Cortex of kidney (tissue), 1 donor: Measurements from ENCODE around the gene TPRG1L.
"Not testable (repeated sequence)": the region's sequence is repeated elsewhere in the genome, so short reads cannot be mapped to it uniquely, and the experiment has no call there.

ENCODE experiments used
- DNase-seq: peaks from one replicate; lab custom pipeline; 2025; lab: John Stamatoyannopoulos, UW

The TPRG1L gene

DNA sequence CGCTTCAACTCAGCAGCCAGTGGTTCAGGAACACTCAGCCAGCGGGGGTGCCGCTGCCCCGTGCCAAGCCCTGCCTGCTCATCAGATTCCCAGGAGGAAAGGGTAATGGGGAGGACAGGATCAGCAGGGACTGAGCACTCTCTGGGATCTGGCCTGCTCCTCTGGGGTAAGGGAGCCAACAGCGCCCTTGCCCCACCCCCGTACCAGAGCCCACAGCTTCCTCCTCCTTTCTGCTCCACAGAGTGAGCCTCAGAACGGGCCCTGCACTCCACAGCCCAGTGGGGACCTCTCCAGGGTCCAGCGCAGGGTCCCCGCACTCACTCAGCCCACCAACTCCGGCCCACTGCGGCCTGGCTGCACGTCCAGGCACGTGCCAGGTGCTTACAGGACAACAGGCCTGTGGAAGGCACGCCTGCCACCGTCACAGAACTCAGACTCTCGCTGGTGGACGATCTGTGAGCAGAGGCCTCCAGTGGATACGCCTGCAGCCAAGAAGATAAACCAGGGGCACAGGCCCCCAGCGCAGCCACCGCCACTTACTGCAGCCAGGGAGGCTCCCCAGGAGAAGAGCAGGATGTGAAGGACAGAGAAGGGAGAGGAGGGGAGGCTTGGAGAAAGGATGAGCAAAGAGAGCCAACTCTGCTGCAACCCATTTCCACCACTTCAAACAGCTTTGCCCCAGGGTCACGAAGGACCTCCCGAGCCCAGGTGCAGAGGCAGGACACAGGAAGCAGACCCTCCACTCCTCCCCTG lies 15.6 kb upstream of the TPRG1L start:
- DNase-seq = no peak

DNA sequence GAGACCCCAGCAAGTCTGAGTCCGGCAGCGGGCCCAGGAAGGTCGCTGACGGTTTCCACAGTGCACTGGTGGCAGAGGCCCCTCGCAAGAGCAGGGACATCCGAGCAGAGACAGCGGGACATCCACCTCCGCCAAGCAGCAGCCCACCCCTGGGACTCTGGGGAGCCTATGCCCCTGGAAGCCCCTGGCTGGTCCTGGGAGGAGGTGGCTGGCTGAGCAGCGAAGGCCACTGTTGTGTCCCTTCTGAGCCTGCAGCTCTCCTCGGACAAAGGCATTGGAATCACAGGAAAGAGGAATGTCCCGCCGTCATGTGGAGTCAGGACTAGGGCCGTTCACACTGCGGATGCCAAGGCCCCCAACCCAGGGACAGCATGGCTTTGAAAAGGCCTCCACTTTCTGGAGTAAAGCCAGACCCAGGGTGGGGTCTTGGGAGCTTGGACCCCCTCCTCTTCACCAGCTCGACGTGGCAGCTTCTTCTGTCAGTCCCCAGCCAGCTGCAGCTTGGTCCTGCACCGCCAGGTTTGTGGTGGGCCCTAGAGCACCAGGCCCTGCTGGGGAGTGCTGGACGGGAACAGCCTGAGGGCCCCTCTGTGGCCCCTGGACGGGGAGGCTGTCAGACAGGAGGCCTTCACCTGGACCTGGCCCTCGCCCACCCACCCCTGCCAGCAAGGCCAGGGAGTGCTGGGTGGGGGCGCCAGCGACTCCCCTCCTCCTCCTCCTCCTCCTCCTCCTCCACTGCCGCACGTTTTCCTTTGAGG lies 14.9 kb upstream of the TPRG1L start:
- DNase-seq = no peak

DNA sequence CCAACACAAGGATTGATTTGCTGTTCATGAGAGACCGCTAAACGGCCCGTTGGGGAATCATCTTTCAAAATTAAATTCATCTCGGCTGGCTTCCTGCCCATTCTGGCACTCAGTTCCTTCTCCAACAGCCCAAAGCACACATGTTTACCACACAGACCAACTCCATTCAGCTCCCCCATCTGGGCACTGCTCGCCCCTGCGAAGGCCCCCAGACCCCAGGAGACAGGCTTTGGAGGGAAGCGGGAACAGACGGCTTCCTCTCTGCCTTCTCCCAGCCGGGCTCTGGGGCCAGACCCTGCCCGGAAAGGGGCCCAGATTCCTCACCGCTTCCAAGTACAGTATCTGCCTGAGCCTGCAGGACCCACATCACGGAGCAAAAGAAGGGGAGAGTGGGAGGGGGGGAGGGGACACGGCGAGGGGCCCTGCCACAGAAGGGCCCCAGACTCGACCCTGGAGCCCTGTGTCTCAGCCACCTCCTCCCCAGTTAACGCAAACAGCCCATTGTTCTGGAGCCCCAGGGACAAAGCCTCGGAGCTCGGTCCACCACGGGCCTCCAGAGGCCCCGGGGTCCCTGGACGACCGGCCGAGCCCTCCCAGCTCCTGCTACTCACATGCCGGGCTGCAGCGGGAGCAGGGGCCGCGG lies 14.2 kb upstream of the TPRG1L start:
- DNase-seq = no peak

DNA sequence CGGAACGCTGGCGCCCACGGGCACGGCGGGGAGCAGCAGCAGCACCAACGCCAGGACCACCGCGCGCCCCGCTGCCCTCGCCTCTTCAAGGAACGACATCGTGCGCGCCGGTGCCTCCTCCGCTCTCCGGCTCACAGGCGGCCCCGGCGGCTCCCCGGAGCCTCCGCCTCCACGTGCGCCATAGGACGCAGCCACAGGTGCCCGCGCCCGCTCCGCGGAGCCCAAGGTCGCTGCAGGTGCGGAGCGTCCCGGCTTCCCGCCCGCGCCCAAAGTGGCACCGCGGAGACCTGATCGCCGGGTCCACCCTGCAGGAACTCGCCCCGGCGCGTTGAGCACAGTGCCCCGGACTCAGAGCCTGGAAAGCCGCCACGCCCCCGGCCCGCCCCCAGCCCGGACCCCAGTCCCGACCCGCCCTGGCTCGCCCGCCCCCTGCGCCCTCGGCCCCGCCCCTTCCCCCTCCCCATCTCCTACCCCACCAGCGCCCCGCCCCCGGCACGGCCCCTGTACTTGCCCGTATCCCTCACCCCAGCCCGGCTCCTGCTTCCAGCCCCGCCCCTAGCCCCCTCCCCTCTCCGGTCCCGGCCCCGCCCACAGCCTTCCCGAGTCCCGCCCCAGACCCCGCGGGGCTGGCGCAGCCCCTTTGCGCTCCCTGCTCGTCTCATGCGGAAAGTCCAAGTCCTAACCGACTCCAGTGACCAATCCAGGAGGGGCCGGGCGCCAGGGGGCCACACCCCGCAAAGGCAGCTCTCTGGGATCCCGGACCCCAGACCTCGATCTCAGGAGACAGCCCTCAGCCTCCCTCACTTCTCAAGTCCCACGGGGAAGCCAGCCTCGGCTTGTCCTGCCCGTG lies 13.4 kb upstream of the TPRG1L start, which contains the start of gene MEGF6:
TSS of gene MEGF6 (minus strand) at position 339 of the 850 bp plus-strand sequence. CDS start at position 99, 240 bp downstream.
- no peak for DNase-seq

DNA sequence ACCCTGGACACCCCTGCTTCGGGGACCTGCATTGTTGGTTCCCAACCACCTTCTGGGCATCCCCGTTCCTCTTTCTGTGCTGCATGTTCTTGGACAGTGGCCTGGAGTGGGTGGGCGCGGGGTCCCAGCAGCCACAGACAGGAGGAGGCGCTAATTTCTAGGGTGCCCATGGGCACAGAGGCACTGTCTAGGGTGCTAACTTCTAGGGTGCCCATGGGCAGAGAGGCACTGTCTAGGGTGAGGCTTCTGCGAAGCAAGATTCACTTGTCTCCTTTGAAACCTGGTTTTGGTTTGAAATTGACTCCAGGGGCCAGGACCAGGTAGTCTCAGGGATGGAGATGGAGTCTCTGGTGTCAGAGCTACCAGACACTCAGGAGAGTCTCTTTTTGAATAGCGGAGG lies 12.7 kb upstream of the TPRG1L start:
- no peak for DNase-seq

DNA sequence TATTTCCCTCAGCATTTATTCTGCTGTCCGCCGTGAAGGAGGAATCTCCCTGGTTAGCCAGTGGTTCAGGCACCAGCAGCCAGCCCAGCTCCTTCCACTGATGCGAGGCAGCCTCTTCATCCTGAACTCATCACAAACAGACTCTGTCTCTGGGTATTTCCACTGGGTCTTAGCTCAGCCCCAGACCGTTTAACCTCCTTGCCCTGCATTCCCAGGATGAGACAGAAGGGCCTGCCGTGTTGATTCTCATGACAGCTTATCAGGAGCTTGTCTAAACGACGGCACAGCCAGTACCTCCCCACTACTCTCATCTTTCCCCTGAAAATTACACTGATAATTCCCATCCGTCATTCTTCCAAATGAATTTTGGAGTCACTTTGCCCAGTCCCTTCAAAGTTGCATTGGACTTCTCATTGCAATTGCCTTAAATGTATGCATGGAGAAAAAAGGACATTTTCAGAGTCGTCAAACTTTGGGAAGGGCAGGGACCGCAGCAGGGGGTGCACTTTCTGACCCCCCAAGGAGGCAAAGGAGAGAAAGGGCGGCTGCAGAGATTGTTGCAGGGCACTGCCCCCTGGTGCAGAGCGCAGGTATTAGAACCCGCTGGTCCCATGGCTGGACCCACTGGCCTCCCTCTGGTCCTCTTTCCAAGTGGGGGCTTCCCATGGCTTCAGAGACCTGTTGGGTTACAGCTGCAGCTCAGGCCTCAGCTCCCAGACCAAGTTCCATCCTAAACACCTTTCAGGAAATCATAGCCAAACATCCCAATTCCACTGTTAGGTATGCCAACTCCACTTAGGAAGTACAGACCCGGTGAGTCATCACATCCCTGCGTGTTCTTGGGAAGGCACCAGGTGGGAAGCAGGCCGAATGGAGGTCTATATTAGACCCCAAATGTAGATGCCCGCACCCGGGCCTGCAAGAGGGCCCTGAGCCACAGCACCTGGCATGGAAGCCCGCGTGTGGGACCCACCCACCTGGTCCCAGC lies 9.8 kb upstream of the TPRG1L start:
- DNase-seq = no peak

DNA sequence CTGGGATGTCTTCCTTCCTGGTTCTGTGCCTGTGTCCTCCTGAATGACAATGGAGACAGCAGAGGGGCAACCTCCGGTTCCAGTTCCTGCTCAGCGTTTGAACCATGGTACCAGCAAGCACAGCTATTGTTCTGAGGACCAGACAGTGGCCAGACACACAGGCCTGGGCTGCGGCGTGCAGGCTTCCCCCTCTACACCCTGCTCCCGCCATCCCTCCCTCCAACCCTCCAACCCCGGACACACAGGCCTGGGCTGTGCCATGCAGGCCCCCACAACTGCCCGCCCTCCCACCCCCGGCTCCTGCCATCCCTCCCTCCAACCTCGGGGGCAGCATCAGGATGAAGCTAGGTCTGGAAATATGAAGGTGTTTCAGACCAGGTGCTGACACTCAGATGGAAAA lies 8.0 kb upstream of the TPRG1L start:
- DNase-seq = no peak

DNA sequence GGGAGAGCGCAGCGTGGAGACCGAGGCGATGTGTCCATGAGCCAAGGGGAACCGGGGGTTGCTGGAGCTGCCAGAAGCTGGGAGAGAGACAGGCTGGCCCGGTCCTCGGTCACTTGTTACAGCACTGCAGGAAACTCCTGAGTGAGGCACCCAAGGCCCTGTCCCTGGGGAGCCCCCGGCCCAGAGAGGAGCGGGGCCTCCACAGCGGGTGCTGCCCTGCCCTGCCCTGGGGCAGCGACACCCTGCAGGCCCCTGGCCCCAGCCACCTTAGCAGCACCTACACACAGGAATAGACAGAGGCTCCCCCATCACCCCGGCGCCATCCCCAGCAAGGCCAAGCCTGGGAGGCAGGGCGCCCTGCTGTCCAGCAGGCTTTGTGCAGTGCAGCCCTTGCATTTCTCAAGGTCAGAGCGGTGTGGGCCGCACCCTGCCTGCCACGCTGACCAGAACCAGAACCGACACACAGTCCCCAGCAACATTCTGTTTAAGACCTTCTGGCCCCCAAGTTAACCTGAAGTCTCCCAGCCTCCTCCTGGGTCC lies 6.9 kb upstream of the TPRG1L start:
- DNase-seq = no peak

DNA sequence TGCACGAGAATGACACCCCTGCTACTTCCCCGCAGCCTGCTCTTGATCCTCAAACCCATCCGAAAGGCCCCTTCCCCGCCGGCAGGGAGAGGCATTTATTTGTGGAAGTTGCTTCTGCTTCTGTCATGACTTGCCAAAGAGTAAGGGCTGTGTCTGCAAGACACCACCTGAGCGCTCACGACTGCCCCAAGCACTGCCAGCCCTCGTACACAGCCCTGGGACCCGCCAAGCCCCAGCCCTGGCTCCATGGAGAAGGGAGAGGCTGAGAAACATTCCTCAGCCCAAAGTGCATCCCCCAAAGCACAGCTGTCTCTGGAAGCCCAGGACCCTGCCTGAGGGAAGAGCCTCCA lies 6.3 kb upstream of the TPRG1L start:
- DNase-seq = no peak

DNA sequence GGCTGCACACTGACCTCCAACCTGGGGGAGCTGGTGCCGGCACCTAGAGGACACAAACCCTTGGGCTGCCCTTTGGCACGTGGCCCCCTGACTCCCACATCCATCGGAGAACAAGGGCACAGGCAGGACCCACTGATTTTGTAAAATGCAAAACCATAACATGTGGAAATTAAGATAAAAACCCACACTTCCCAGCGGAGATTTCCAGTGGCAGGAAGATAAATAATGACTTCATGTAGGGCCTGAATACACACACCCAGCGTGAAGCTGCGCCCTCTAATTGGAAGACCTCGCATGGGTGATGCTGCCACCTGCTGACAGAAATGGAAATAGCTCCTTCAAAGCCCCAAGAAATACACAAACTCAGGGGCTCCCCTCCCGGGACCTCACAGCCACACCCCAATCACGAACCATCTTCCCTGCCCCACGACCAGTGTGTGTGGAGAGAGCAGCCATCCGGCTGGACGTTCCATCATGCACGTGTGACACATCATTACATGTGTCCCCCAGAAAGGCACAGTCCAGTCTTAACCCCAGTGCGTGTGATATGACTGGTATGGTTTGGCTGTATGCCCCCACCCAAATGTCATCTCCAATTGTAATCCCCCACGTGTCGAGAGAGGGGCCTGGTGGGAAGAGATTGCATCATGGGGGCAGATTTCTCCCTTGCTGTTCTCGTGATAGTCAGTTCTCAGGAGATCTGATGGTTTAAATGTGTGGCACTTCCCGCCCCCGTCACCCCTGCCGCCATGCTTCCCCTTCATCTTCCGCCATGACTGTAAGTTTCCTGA lies 5.7 kb upstream of the TPRG1L start:
- DNase-seq = no peak

DNA sequence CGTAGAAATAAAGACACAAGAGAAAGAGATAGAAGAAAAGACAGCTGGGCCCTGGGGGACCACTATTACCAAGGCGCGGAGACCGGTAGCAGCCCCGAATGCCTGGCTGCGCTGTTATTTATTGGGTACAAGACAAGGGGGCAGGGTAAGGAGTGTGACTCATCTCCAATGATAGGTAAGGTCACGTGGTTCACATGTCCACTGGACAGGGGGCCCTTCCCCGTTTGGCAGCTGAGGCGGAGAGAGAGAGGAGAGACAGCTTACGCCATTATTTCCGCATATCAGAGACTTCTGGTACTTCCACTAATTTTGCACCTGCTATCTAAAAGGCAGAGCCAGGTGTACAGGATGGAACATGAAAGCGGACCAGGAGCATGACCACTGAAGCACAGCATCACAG lies 4.1 kb upstream of the TPRG1L start:
- DNase-seq = no peak

DNA sequence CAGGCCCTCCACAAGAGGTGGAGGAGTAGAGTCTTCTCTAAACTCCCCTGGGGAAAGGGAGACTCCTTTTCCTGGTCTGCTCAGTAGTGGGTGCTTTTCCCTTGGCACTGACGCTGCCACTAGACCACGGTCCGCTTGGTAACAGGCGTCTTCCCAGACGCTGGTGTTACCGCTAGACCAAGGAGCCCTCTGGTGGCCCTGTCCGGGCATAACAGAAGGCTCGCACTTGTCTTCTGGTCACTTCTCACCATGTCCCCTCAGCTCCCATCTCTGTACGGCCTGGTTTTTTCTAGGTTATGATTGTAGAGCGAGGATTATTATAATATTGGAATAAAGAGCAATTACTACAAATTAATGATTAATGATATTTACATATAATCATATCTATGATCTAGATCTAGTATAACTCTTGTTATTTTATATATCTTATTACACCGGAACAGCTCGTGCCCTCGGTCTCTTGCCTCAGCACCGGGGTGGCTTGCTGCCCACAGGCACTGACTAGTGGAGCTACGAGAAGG lies 3.6 kb upstream of the TPRG1L start:
- not testable (repeated sequence) for DNase-seq

DNA sequence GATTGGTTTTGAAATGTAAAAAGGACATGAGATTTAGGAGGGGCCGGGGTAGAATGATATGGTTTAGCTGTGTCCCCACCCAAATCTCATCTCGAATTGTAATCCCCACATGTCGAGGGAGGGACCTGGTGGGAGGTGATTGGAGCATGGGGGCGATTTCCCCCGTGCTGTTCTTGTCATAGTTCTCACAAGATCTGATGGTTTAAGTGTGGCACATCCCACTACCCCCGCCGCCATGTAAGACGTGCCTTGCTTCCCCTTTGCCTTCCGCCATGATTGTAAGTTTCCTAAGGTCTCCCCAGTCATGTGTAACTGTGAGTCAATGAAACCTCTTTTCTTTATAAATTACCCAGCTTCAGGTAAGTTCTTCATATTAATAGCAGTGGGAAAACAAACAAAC lies 2.7 kb upstream of the TPRG1L start:
- DNase-seq = not testable (repeated sequence)

DNA sequence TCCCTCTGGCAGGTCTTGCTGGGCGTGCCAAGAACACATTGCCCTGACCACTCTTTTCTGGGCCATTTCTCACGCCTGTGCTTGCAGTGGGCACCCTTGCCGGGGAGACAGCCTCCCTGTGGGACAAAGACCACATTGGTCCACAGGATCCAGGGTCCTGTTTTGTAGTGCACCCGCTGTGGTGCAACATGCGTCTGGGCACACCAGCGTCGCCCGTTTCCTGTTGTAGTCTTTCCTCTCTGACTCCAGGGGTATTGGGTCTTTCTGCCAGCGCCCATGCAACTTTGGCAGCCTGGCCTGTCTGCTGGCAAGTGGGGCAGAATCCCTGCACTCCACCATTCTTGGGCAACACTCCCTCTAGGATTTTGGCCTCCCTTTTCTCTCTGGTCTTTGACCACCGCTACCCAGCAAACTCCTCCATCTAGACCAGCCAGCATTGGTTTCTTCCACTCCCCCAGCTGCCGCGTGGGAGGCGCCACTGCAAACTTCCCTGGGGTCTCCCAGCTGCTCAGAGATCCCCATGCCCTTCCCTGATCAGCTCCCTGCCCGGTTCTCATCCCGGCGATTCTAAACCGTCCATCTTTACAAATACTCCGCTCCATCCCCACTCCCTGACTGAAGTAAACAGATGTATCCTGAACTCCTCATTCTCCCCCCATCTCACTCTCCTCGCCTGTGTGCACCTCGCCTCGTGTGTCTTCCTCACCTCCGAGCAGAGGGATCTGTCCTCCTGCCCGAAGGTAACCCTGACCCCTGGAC lies 1.2 kb upstream of the TPRG1L start:
- DNase-seq = no peak

DNA sequence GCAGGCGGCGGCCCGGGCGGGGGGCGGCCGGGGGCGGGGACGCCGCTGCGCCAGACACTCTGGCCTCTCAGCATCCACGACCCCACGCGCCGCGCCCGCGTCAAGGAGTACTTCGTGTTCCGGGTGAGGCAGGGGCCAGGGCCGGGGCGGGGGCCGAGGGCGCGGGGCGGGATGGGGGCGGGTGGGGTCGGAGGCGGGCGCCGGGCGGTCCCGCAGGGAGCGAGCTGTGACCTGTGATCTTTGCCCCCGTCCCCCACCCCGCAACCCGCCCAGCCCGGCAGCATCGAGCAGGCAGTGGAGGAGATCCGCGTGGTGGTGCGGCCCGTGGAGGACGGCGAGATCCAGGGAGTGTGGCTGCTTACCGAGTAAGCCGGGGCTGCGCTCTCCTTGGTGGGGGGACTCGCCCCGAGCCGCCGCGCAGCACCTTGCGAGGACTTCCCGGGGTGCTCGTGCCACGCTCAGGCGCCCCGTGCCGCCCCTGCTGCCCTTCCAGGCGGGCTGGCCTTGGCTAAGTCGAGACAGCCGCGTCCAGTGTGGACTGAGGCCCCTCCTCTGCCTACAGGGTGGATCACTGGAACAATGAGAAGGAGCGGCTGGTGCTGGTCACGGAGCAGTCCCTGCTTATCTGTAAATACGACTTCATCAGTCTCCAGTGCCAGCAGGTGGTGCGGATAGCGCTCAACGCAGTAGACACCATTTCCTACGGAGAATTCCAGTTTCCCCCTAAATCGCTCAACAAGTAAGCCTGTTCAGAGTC lies 514 bp downstream of the TPRG1L start:
- DNase-seq = no peak

DNA sequence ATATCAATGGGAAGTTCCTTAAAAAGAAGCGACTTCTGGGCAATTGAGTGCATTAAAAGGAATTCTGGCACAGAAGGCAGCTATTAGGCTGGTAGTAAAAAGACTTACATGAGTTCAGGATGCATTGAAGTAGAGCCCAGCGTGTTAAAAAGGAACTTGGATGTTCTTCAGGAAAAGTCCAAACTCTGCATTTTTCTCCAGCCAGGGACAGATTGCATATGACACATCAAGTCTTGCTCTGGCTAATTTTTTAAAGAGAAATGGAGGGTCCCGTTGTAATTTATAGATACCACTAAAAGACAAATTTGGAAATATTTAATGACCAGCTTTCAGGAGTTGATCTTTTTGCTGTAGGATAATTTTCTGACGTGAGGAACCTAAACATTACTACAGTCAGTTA lies 1.2 kb downstream of the TPRG1L start:
- DNase-seq = no peak

DNA sequence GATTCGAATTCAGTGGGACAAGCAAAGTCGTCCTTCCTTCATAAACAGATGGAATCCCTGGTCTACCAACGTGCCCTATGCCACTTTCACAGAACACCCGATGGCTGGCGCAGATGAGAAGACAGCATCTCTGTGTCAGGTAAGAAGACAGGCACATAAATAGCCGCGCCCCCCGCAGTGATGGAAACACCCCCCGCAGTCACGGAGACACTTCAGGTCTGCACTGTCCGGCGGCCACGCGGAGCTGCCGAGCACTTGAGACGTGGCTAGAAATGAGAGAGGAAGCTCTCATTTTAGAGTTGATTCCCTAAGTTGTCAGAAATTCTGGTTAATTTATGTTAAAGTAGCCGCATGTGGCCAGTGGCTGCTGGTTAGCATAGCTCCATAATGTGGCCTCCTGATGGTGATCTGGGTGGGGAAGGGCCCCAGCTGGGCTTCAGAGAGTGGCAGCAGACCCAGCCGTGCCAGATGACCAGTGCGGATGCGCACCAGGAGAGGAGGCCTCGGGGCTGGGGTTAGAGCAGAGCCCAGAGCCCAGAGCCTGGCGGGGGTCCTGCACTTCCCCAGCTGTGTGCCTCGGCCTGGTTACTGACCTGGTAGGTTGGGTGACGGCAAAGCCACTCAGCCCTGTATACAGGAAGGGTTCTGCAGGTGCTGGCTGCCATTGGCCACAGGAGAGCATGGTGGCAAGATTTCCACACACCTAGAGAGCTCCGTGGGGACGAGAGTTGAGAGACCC lies 2.9 kb downstream of the TPRG1L start:
- no peak for DNase-seq
